B cell (primary cell): ENCODE results near the gene BMP3. TPM values are rescaled to one million over a fixed set of nuclear protein-coding genes. Genes with fewer than 3 reads are reported as not detected.

Source experiments
- ATAC-seq: fragments of 200-7000 bp; cut with Tn5 transposase; one replicate; pipeline ENCODE4 v1.10.0; 2021; ENCODE audit warnings: low read depth, mild to moderate bottlenecking, moderate number of reproducible peaks, moderate library complexity
- CTCF ChIA-PET: fragments of 350-600 bp; sonication (Branson Sonifier 250); formaldehyde crosslinking; loops from one replicate; lab custom pipeline; 2021; ENCODE audit warnings: antibody characterized with exemption, inconsistent platforms; lab: Charles Lee
- POLR2A ChIA-PET: fragments of 350-600 bp; sonication (Branson Sonifier 250); formaldehyde crosslinking; loops from one replicate; lab custom pipeline; 2021; ENCODE audit warnings: antibody characterized with exemption; lab: Charles Lee
- DNase-seq: peaks from one replicate; pipeline ENCODE4 v3.0.0; 2013
- H2AFZ ChIP-seq: 2 replicates; pipeline ENCODE4 v1.6.1; 2012; ENCODE audit warnings: mild to moderate bottlenecking, low read depth, low read length; ENCODE audit not compliant: insufficient read depth, poor library complexity, severe bottlenecking
- H3K27ac ChIP-seq, 2 donors: 1 replicate in 1 of 2; 2 replicates in 1 of 2; pipeline ENCODE4 v1.5.1; 2012 to 2013; ENCODE audit warnings: low read length in 2 of 2, mild to moderate bottlenecking in 2 of 2, moderate library complexity in 1 of 2
- H3K27me3 ChIP-seq, 4 experiments: fragments of 200-600 bp in 1 of 4; sonication (generic) in 1 of 4; replicated peaks in 1 of 4; 1 replicate in 2 of 4; 2 replicates in 2 of 4; pipeline versions ENCODE4 v1.6.1 to v1.7.0; 2013 to 2016; ENCODE audit warnings: low read length in 3 of 4, mild to moderate bottlenecking in 2 of 4, mixed read lengths in 1 of 4, moderate library complexity in 1 of 4; ENCODE audit not compliant: insufficient read depth in 4 of 4, control insufficient read depth in 3 of 4; ENCODE audit errors: control extremely low read depth in 1 of 4
- H3K36me3 ChIP-seq, 2 experiments: replicated peaks in 1 of 2; 1 replicate in 1 of 2; 2 replicates in 1 of 2; pipeline versions ENCODE4 v1.6.1 to v1.7.1; 2013; ENCODE audit warnings: low read length in 1 of 2; ENCODE audit not compliant: insufficient read depth in 2 of 2, control insufficient read depth in 1 of 2; ENCODE audit errors: control extremely low read depth in 1 of 2, extremely low read depth in 1 of 2
- H3K4me1 ChIP-seq, 2 donors: fragments of 200-600 bp in 1 of 2; sonication (generic) in 1 of 2; 1 replicate in 1 of 2; 2 replicates in 1 of 2; pipeline versions ENCODE4 v1.5.1 to v1.6.1; 2013 to 2017; ENCODE audit warnings: low read length in 2 of 2; ENCODE audit not compliant: control insufficient read depth in 2 of 2, insufficient read depth in 2 of 2
- H3K4me2 ChIP-seq: replicated peaks from 2 replicates; pipeline ENCODE3; 2012; ENCODE audit warnings: mild to moderate bottlenecking, low read depth, low read length; ENCODE audit not compliant: poor library complexity, severe bottlenecking
- H3K4me3 ChIP-seq, 5 experiments: fragments of 200-600 bp in 1 of 5; sonication (generic) in 1 of 5; 1 replicate in 3 of 5; 2 replicates in 2 of 5; pipeline versions ENCODE4 v1.5.1 to v1.7.0; 2011 to 2016; ENCODE audit warnings: low read length in 4 of 5, mild to moderate bottlenecking in 4 of 5, low read depth in 2 of 5, control low read depth in 1 of 5, moderate library complexity in 1 of 5; ENCODE audit not compliant: insufficient read depth in 1 of 5; ENCODE audit errors: control extremely low read depth in 1 of 5, extremely low read depth in 1 of 5
- H3K79me2 ChIP-seq: fragments of 200-600 bp; sonication (generic); one replicate; pipeline ENCODE4 v1.6.0; 2016; ENCODE audit warnings: low read length; ENCODE audit not compliant: control insufficient read depth, insufficient read depth
- H3K9ac ChIP-seq: fragments of 200-600 bp; sonication (generic); 2 replicates; pipeline ENCODE4 v1.6.1; 2017; ENCODE audit warnings: mild to moderate bottlenecking, low read length, moderate library complexity
- H3K9me3 ChIP-seq, 3 donors: one replicate each; pipeline versions ENCODE4 v1.6.1 to v1.7.1; 2013; ENCODE audit warnings: low read length in 2 of 3; ENCODE audit not compliant: control insufficient read depth in 2 of 3, insufficient read depth in 1 of 3; ENCODE audit errors: control extremely low read depth in 1 of 3
- H4K20me1 ChIP-seq: 2 replicates; pipeline ENCODE4 v1.6.0; 2012; ENCODE audit warnings: mild to moderate bottlenecking, low read length; ENCODE audit not compliant: insufficient read depth, control insufficient read depth, poor library complexity, severe bottlenecking
- H3K27ac Mint-ChIP-seq: one replicate; pipeline ENCODE4 v1.8.0; 2021; ENCODE audit warnings: mixed read lengths
- H3K27me3 Mint-ChIP-seq: one replicate; pipeline ENCODE4 v1.8.0; 2021; ENCODE audit warnings: mixed read lengths
- H3K4me1 Mint-ChIP-seq: one replicate; pipeline ENCODE4 v1.8.0; 2021; ENCODE audit warnings: mixed read lengths
- H3K4me3 Mint-ChIP-seq: one replicate; pipeline ENCODE4 v1.8.0; 2021; ENCODE audit warnings: mixed read lengths
- H3K9me3 Mint-ChIP-seq: one replicate; pipeline ENCODE4 v1.8.0; 2022; ENCODE audit warnings: mixed read lengths; ENCODE audit not compliant: insufficient read depth
- EZH2 ChIP-seq: IDR thresholded peaks from 2 replicates; pipeline ENCODE4 v1.6.1; 2012; ENCODE audit warnings: borderline replicate concordance, low read depth, mild to moderate bottlenecking, moderate library complexity, low read length; ENCODE audit not compliant: insufficient read depth, poor library complexity, severe bottlenecking
- WGBS: methylation state at CpG from one replicate; pipeline ENCODE4 v1.1.5; 2013; ENCODE audit warnings: missing lambda C conversion rate; ENCODE audit not compliant: insufficient coverage; 5-methylcytosine and 5-hydroxymethylcytosine counted together
- intact Hi-C: fragments of 100-400 bp; cut with micrococcal nuclease; formaldehyde crosslinking; loops from one replicate; pipeline ENCODE4 v1.10.0; 2022
- polyA plus RNA-seq: library from polyadenylated mRNA; depleted of rRNA; stranded (reverse); fragments of >200 nt; gene quantifications from 2 replicates; pipeline ENCODE4 v1.2.3, GENCODE V29; 2012
- total RNA-seq, 2 donors: library from RNA; stranded (reverse); fragments of 120-200 nt in 1 of 2; gene quantifications; 1 replicate in 1 of 2; 2 replicates in 1 of 2; pipeline versions ENCODE4 v1.2.3 to v1.2.4, GENCODE V29; 2013 to 2022
- TF ChIP-seq, protein P1 (sequence below): fragments of 200-600 bp; IDR thresholded peaks from one replicate; pipeline ENCODE4 v1.8.0; 2022; ENCODE audit warnings: antibody characterized with exemption, mild to moderate bottlenecking

The BMP3 gene
- total and polyA plus RNA-seq, 2 donors (not counting 1 experiment from before 2014, with no cell fraction given) = 0.49 to 0.57 TPM

DNA sequence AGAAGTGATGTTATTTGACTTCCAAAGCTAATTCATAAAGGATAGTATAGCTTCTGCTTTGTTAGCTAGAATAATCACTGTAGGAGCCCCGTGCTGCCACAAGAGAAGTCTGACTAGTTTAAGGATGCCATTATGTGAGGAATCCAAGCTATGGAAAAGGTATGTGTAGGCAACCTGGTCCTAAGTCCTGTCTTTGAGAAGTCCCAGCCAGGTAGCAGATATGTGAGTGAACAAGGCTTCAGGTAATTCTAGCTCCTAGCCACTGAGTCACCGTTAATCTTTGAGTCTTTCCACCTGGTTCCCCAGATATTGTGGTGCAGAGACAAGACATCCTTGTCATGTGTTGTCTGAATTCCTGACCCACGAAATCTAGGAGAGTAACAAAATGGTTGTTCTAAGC, 55.5 kb downstream of the BMP3 start:
- ATAC-seq (no peak), DNase-seq (no peak)
- Mint-ChIP-seq H3K4me1 (no peaks in the 10 kb centered on the region), H3K9me3 (no peaks in the 10 kb centered on the region), H3K27me3 (no peaks in the 10 kb centered on the region), H3K4me3 (no peak overlapping the region), H3K27ac (no peak overlapping the region)
- Histone ChIP-seq H2AFZ (no peak overlapping the region), H3K27me3 (no peaks in the 10 kb centered on the region), H4K20me1 (no peaks in the 10 kb centered on the region), H3K4me1 (no peaks in the 10 kb centered on the region), H3K4me3 (no peak overlapping the region), H3K79me2 (no peaks in the 10 kb centered on the region), H3K36me3 (no peaks in the 10 kb centered on the region), H3K9ac (no peak overlapping the region), H3K27ac (no peak overlapping the region), H3K9me3 (peaks cover 0 to 7% (median 0%) of the 10 kb centered on the region in 3 donors), H3K4me2 (no peak overlapping the region)
- intact Hi-C loops = no loop called here
- TF ChIP-seq, protein P1, sequence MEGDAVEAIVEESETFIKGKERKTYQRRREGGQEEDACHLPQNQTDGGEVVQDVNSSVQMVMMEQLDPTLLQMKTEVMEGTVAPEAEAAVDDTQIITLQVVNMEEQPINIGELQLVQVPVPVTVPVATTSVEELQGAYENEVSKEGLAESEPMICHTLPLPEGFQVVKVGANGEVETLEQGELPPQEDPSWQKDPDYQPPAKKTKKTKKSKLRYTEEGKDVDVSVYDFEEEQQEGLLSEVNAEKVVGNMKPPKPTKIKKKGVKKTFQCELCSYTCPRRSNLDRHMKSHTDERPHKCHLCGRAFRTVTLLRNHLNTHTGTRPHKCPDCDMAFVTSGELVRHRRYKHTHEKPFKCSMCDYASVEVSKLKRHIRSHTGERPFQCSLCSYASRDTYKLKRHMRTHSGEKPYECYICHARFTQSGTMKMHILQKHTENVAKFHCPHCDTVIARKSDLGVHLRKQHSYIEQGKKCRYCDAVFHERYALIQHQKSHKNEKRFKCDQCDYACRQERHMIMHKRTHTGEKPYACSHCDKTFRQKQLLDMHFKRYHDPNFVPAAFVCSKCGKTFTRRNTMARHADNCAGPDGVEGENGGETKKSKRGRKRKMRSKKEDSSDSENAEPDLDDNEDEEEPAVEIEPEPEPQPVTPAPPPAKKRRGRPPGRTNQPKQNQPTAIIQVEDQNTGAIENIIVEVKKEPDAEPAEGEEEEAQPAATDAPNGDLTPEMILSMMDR = no peak
- TF ChIP-seq EZH2 = no peak
- ChIA-PET CTCF (interaction anchor here (1.0 kb wide), 1 partner anchor 16 kb away, joined by 7 read pairs; no protein-coding TSS in a partner anchor), POLR2A (no interaction called here)
- 100% methylated on average over 2 of the region's 3 CpGs for whole genome bisulfite sequencing

DNA sequence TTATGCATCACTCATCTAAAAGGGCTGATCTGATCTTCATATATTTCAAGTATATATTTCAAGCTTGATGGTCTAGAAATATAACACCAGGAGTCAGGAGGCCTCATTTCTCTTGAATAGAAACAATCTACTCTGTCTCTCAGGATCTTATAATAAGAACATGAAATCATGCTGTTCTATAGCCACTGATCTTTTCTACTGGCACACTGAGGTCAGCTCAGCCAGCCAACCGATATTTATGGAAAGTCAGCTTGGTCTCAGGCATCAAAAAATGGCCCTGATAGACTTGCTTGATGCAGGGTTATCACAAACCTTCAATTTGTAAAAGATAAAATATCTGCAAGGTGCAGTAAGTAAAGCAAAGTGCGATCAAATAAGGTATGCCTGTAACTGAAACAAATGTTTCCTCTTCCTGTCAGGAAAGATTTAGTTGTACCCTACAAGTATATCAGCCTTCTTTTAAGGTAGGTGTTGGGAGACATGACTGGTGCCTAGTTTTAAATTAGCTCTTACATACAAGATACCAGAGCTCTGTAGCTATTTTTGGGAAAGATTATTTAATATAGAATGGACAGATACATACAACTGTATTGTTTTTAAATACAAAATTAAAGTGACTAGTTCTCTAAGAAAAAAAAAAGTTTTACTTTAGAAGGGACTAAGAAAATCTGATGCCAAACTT, 63.4 kb downstream of the BMP3 start:
- Mint-ChIP-seq H3K4me1 (no peaks in the 10 kb centered on the region), H3K27me3 (no peaks in the 10 kb centered on the region), H3K27ac (no peak overlapping the region), H3K4me3 (no peak overlapping the region), H3K9me3 (no peaks in the 10 kb centered on the region)
- Histone ChIP-seq H3K27me3 (no peaks in the 10 kb centered on the region), H3K27ac (no peak overlapping the region), H4K20me1 (no peaks in the 10 kb centered on the region), H3K9me3 (no peaks in the 10 kb centered on the region), H2AFZ (no peak overlapping the region), H3K9ac (no peak overlapping the region), H3K36me3 (no peaks in the 10 kb centered on the region), H3K4me3 (no peak overlapping the region), H3K79me2 (no peaks in the 10 kb centered on the region), H3K4me2 (no peak overlapping the region), H3K4me1 (no peaks in the 10 kb centered on the region)
- POLR2A ChIA-PET = no interaction called here
- ATAC-seq (no peak), DNase-seq (no peak)
- intact Hi-C loops = no loop called here
- CTCF ChIA-PET = interaction anchor here (0.9 to 1.7 kb wide), 2 partner anchors 24 kb away, joined by 4 to 5 read pairs; no protein-coding TSS in a partner anchor
- TF ChIP-seq EZH2 = no peak
- TF ChIP-seq, protein P1 = no peak
- WGBS = no CpG with 5 or more reads among the region's 2 CpGs
